B cell (primary cell): ENCODE measurements around the gene ZNF438. TPM values are rescaled to one million over a fixed set of nuclear protein-coding genes. Genes with fewer than 3 reads are reported as not detected.

Experiments
- ATAC-seq: fragments of 200-7000 bp; cut with Tn5 transposase; one replicate; pipeline ENCODE4 v1.10.0; 2021; ENCODE audit warnings: low read depth, mild to moderate bottlenecking, moderate number of reproducible peaks, moderate library complexity
- CTCF ChIA-PET: fragments of 350-600 bp; sonication (Branson Sonifier 250); formaldehyde crosslinking; loops from one replicate; lab custom pipeline; 2021; ENCODE audit warnings: antibody characterized with exemption, inconsistent platforms; lab: Charles Lee
- POLR2A ChIA-PET: fragments of 350-600 bp; sonication (Branson Sonifier 250); formaldehyde crosslinking; loops from one replicate; lab custom pipeline; 2021; ENCODE audit warnings: antibody characterized with exemption; lab: Charles Lee
- DNase-seq: peaks from one replicate; pipeline ENCODE4 v3.0.0; 2013
- H2AFZ ChIP-seq: 2 replicates; pipeline ENCODE4 v1.6.1; 2012; ENCODE audit warnings: mild to moderate bottlenecking, low read depth, low read length; ENCODE audit not compliant: insufficient read depth, poor library complexity, severe bottlenecking
- H3K27ac ChIP-seq, 2 donors: 1 replicate in 1 of 2; 2 replicates in 1 of 2; pipeline ENCODE4 v1.5.1; 2012 to 2013; ENCODE audit warnings: low read length in 2 of 2, mild to moderate bottlenecking in 2 of 2, moderate library complexity in 1 of 2
- H3K27me3 ChIP-seq, 4 experiments: fragments of 200-600 bp in 1 of 4; sonication (generic) in 1 of 4; replicated peaks in 1 of 4; 1 replicate in 2 of 4; 2 replicates in 2 of 4; pipeline versions ENCODE4 v1.6.1 to v1.7.0; 2013 to 2016; ENCODE audit warnings: low read length in 3 of 4, mild to moderate bottlenecking in 2 of 4, mixed read lengths in 1 of 4, moderate library complexity in 1 of 4; ENCODE audit not compliant: insufficient read depth in 4 of 4, control insufficient read depth in 3 of 4; ENCODE audit errors: control extremely low read depth in 1 of 4
- H3K36me3 ChIP-seq, 2 experiments: replicated peaks in 1 of 2; 1 replicate in 1 of 2; 2 replicates in 1 of 2; pipeline versions ENCODE4 v1.6.1 to v1.7.1; 2013; ENCODE audit warnings: low read length in 1 of 2; ENCODE audit not compliant: insufficient read depth in 2 of 2, control insufficient read depth in 1 of 2; ENCODE audit errors: control extremely low read depth in 1 of 2, extremely low read depth in 1 of 2
- H3K4me1 ChIP-seq, 2 donors: fragments of 200-600 bp in 1 of 2; sonication (generic) in 1 of 2; 1 replicate in 1 of 2; 2 replicates in 1 of 2; pipeline versions ENCODE4 v1.5.1 to v1.6.1; 2013 to 2017; ENCODE audit warnings: low read length in 2 of 2; ENCODE audit not compliant: control insufficient read depth in 2 of 2, insufficient read depth in 2 of 2
- H3K4me2 ChIP-seq: replicated peaks from 2 replicates; pipeline ENCODE3; 2012; ENCODE audit warnings: mild to moderate bottlenecking, low read depth, low read length; ENCODE audit not compliant: poor library complexity, severe bottlenecking
- H3K4me3 ChIP-seq, 5 experiments: fragments of 200-600 bp in 1 of 5; sonication (generic) in 1 of 5; 1 replicate in 3 of 5; 2 replicates in 2 of 5; pipeline versions ENCODE4 v1.5.1 to v1.7.0; 2011 to 2016; ENCODE audit warnings: low read length in 4 of 5, mild to moderate bottlenecking in 4 of 5, low read depth in 2 of 5, control low read depth in 1 of 5, moderate library complexity in 1 of 5; ENCODE audit not compliant: insufficient read depth in 1 of 5; ENCODE audit errors: control extremely low read depth in 1 of 5, extremely low read depth in 1 of 5
- H3K79me2 ChIP-seq: fragments of 200-600 bp; sonication (generic); one replicate; pipeline ENCODE4 v1.6.0; 2016; ENCODE audit warnings: low read length; ENCODE audit not compliant: control insufficient read depth, insufficient read depth
- H3K9ac ChIP-seq: fragments of 200-600 bp; sonication (generic); 2 replicates; pipeline ENCODE4 v1.6.1; 2017; ENCODE audit warnings: mild to moderate bottlenecking, low read length, moderate library complexity
- H3K9me3 ChIP-seq, 3 donors: one replicate each; pipeline versions ENCODE4 v1.6.1 to v1.7.1; 2013; ENCODE audit warnings: low read length in 2 of 3; ENCODE audit not compliant: control insufficient read depth in 2 of 3, insufficient read depth in 1 of 3; ENCODE audit errors: control extremely low read depth in 1 of 3
- H4K20me1 ChIP-seq: 2 replicates; pipeline ENCODE4 v1.6.0; 2012; ENCODE audit warnings: mild to moderate bottlenecking, low read length; ENCODE audit not compliant: insufficient read depth, control insufficient read depth, poor library complexity, severe bottlenecking
- H3K27ac Mint-ChIP-seq: one replicate; pipeline ENCODE4 v1.8.0; 2021; ENCODE audit warnings: mixed read lengths
- H3K27me3 Mint-ChIP-seq: one replicate; pipeline ENCODE4 v1.8.0; 2021; ENCODE audit warnings: mixed read lengths
- H3K4me1 Mint-ChIP-seq: one replicate; pipeline ENCODE4 v1.8.0; 2021; ENCODE audit warnings: mixed read lengths
- H3K4me3 Mint-ChIP-seq: one replicate; pipeline ENCODE4 v1.8.0; 2021; ENCODE audit warnings: mixed read lengths
- H3K9me3 Mint-ChIP-seq: one replicate; pipeline ENCODE4 v1.8.0; 2022; ENCODE audit warnings: mixed read lengths; ENCODE audit not compliant: insufficient read depth
- CTCF ChIP-seq: fragments of 200-600 bp; IDR thresholded peaks from one replicate; pipeline ENCODE4 v1.8.0; 2022; ENCODE audit warnings: antibody characterized with exemption, mild to moderate bottlenecking
- EZH2 ChIP-seq: IDR thresholded peaks from 2 replicates; pipeline ENCODE4 v1.6.1; 2012; ENCODE audit warnings: borderline replicate concordance, low read depth, mild to moderate bottlenecking, moderate library complexity, low read length; ENCODE audit not compliant: insufficient read depth, poor library complexity, severe bottlenecking
- WGBS: methylation state at CpG from one replicate; pipeline ENCODE4 v1.1.5; 2013; ENCODE audit warnings: missing lambda C conversion rate; ENCODE audit not compliant: insufficient coverage; 5-methylcytosine and 5-hydroxymethylcytosine counted together
- intact Hi-C: fragments of 100-400 bp; cut with micrococcal nuclease; formaldehyde crosslinking; loops from one replicate; pipeline ENCODE4 v1.10.0; 2022
- polyA plus RNA-seq: library from polyadenylated mRNA; depleted of rRNA; stranded (reverse); fragments of >200 nt; gene quantifications from 2 replicates; pipeline ENCODE4 v1.2.3, GENCODE V29; 2012
- total RNA-seq, 2 donors: library from RNA; stranded (reverse); fragments of 120-200 nt in 1 of 2; gene quantifications; 1 replicate in 1 of 2; 2 replicates in 1 of 2; pipeline versions ENCODE4 v1.2.3 to v1.2.4, GENCODE V29; 2013 to 2022

ZNF438 gene
- total and polyA plus RNA-seq, 2 donors (not counting 1 experiment from before 2014, with no cell fraction given): 2.0 to 3.7 TPM

GRCh38 chr10:30903397-30904138 is 128.1 kb downstream of the ZNF438 start:
- CTCF ChIA-PET: no interaction called here
- H3K4me1 Mint-ChIP-seq: no peaks in the 10 kb centered on the region
- WGBS: no CpG with 5 or more reads among the region's 2 CpGs
- peaks cover 0 to 10% (median 0%) of the 10 kb centered on the region in 3 donors for H3K9me3 ChIP-seq
- intact Hi-C loops: no loop called here
- no peaks in the 10 kb centered on the region for H3K79me2 ChIP-seq
- no peaks in the 10 kb centered on the region for H3K27me3 ChIP-seq
- no peak for TF ChIP-seq EZH2
- TF ChIP-seq CTCF: no peak
- no peak overlapping the region for H3K27ac Mint-ChIP-seq
- no peak overlapping the region for H3K4me2 ChIP-seq
- ATAC-seq (no peak), DNase-seq (no peak)
- H3K9ac ChIP-seq: no peak overlapping the region
- H3K27me3 Mint-ChIP-seq: no peaks in the 10 kb centered on the region
- no peaks in the 10 kb centered on the region for H3K4me1 ChIP-seq
- no peak overlapping the region for H3K27ac ChIP-seq
- H3K4me3 Mint-ChIP-seq: no peak overlapping the region
- H3K36me3 ChIP-seq: peaks cover 0 to 6% of the 10 kb centered on the region in 2 experiments
- no peaks in the 10 kb centered on the region for H4K20me1 ChIP-seq
- no peak overlapping the region for H3K4me3 ChIP-seq
- no peaks in the 10 kb centered on the region for H3K9me3 Mint-ChIP-seq
- no peak overlapping the region for H2AFZ ChIP-seq
- POLR2A ChIA-PET: no interaction called here

GRCh38 chr10:30902621-30903396 is 128.9 kb downstream of the ZNF438 start:
- peaks cover 0 to 1% of the 10 kb centered on the region in 2 experiments for H3K36me3 ChIP-seq
- intact Hi-C loops: no loop called here
- H3K4me3 ChIP-seq: no peak overlapping the region
- CTCF ChIA-PET: no interaction called here
- POLR2A ChIA-PET: no interaction called here
- no peaks in the 10 kb centered on the region for H3K27me3 ChIP-seq
- WGBS: 96% methylated on average over 35 of the region's 37 CpGs
- no peak overlapping the region for H3K4me2 ChIP-seq
- no peak overlapping the region for H2AFZ ChIP-seq
- ATAC-seq (no peak), DNase-seq (no peak)
- Mint-ChIP-seq H3K27ac (no peak overlapping the region), H3K27me3 (no peaks in the 10 kb centered on the region), H3K4me3 (no peak overlapping the region), H3K9me3 (no peaks in the 10 kb centered on the region), H3K4me1 (no peaks in the 10 kb centered on the region)
- H3K9me3 ChIP-seq: peaks cover 0 to 10% (median 0%) of the 10 kb centered on the region in 3 donors
- H4K20me1 ChIP-seq: no peaks in the 10 kb centered on the region
- no peaks in the 10 kb centered on the region for H3K79me2 ChIP-seq
- no peak for TF ChIP-seq EZH2
- no peak for TF ChIP-seq CTCF
- H3K27ac ChIP-seq: no peak overlapping the region
- no peak overlapping the region for H3K9ac ChIP-seq
- H3K4me1 ChIP-seq: no peaks in the 10 kb centered on the region
